Retinal pigment epithelial cell (primary cell): ENCODE results near the gene USP9X.
"Not testable (repeated sequence)": the region's sequence is repeated elsewhere in the genome, so short reads cannot be mapped to it uniquely, and the experiment has no call there.

Source experiments
- DNase-seq: peaks from one replicate; pipeline ENCODE4 v3.0.0-alpha.2; 2010; ENCODE audit warnings: low read depth
- H3K4me3 ChIP-seq: 2 replicates; pipeline ENCODE4 v1.5.1; 2011; ENCODE audit warnings: mild to moderate bottlenecking, low read length, control low read depth, moderate library complexity
- CTCF ChIP-seq: conservative IDR thresholded peaks from 2 replicates; pipeline ENCODE4 v1.5.1; 2011; ENCODE audit warnings: low read depth, low read length, control low read depth, inconsistent platforms

USP9X gene

DNA sequence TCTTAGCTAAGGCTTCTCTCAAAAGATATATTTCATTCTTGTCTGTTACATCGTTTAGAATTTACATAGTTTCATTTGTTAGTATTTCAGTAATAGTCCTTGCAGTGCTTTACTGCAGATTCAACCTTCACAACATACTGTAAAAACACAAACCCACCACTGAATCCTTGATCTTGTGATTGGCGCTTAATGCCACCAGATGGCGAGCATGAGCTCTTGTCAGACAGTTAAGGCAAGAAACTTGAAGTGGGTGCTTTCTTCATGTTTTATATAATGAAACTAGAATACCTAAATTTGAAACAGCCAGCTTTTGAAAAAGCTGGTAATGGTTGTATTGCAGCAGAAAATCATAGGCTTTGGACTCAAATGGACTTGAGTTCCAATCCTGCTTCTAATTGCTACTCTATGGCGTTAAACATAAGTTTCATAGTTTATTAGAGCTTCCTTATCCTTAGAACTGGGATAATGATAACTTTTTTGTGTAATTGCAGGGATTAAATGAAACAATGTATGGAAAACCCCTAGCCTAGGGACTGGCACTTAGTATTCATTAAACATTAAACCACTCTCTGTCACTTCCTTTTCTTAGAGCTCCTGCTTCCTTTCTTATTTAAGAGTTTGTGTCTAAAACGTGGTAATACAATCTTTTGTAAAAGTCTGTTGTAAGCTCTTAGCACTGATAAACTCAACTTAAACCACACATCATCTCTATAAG is 95.1 kb downstream of the USP9X start:
- TF ChIP-seq CTCF, result peak; percentile 92
- DNase-seq, result peak; percentile 26
- H3K4me3 ChIP-seq, result no peak overlapping the region

DNA sequence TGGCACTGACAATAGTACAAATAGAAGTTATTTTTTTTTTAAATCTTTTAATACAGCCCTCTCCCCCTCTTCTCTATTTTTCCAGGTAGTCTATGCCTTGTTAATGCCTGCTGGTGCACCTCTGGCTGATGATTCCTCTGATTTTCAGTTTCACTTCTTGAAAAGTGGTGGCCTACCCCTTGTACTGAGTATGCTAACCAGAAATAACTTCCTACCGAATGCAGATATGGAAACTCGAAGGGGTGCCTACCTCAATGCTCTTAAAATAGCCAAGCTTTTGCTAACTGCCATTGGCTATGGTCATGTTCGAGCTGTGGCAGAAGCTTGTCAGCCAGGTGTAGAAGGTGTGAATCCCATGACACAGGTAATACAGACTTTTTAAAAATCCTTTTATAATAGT is 99.1 kb downstream of the USP9X start:
- no peak overlapping the region for H3K4me3 ChIP-seq
- DNase-seq, result no peak
- TF ChIP-seq CTCF, result no peak

DNA sequence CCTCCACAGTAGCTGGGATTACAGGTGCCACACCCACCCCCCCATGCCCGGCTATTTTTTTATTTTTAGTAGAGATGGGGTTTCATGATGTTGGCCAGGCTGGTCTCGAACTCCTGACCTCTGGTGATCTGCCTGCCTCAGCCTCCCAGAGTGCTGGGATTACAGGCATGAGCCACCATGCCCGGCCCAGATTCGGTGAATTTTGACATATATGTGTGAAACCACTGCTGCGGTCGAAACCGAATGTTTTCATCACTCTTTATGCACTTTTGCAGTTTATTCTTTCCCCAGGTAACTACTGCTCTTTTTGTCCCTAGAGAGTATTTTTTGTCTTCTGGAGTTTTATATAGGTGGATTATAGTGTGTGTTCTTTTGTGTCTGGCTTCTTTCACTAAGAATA is 101.7 kb downstream of the USP9X start:
- not testable (repeated sequence) for H3K4me3 ChIP-seq, DNase-seq

DNA sequence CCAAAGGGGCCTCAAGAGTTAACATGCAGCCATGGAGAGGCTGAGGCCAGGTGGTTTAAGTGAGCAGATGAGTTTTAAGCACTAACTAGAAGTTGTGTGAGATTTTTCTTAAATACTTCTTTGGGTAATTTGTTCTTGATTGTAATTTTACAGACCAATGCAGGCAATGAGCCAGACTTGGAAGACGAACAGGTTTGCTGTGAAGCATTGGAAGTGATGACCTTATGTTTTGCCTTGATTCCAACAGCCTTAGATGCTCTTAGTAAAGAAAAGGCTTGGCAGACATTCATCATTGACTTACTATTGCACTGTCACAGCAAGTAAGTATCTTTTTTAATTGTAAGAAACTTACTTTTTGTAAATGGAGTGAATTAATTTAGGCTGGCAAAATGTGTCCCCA is 103.9 kb downstream of the USP9X start:
- no peak overlapping the region for H3K4me3 ChIP-seq
- TF ChIP-seq CTCF, result no peak
- DNase-seq, result no peak

GRCh38 chrX:41192880-41193279 is 107.6 kb downstream of the USP9X start:
- no peak for TF ChIP-seq CTCF
- no peak for DNase-seq
- no peak overlapping the region for H3K4me3 ChIP-seq

GRCh38 chrX:41198410-41198809 is 113.2 kb downstream of the USP9X start:
- no peak for DNase-seq
- no peak for TF ChIP-seq CTCF
- no peak overlapping the region for H3K4me3 ChIP-seq

GRCh38 chrX:41200785-41201184 is 115.5 kb downstream of the USP9X start:
- no peak for TF ChIP-seq CTCF
- DNase-seq, result no peak
- no peak overlapping the region for H3K4me3 ChIP-seq

DNA sequence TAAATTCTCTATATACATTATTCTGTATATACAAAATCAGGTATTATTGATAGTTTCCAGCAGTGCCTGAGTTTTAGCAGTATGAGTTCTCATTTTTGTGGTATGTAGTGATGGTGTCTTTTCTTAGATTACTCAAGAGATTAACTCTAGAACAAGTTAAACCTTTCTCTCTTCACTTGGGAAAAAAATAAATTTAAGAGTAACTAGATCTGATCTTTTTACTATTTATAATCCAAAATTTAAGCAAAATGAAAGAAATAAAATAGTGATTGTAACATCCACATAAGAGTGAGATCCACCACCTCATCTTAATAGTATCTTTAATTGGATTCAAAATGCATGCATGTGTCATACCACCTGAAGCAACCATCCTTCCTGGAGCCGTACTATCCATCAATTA is 124.6 kb downstream of the USP9X start:
- no peak for DNase-seq
- no peak overlapping the region for H3K4me3 ChIP-seq
- TF ChIP-seq CTCF, result no peak
